ENCODE data around the gene MEST.
"Not testable (repeated sequence)": the region's sequence is repeated elsewhere in the genome, so short reads cannot be mapped to it uniquely, and the experiment has no call there.

Gene MEST, protein sequence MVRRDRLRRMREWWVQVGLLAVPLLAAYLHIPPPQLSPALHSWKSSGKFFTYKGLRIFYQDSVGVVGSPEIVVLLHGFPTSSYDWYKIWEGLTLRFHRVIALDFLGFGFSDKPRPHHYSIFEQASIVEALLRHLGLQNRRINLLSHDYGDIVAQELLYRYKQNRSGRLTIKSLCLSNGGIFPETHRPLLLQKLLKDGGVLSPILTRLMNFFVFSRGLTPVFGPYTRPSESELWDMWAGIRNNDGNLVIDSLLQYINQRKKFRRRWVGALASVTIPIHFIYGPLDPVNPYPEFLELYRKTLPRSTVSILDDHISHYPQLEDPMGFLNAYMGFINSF

DNA sequence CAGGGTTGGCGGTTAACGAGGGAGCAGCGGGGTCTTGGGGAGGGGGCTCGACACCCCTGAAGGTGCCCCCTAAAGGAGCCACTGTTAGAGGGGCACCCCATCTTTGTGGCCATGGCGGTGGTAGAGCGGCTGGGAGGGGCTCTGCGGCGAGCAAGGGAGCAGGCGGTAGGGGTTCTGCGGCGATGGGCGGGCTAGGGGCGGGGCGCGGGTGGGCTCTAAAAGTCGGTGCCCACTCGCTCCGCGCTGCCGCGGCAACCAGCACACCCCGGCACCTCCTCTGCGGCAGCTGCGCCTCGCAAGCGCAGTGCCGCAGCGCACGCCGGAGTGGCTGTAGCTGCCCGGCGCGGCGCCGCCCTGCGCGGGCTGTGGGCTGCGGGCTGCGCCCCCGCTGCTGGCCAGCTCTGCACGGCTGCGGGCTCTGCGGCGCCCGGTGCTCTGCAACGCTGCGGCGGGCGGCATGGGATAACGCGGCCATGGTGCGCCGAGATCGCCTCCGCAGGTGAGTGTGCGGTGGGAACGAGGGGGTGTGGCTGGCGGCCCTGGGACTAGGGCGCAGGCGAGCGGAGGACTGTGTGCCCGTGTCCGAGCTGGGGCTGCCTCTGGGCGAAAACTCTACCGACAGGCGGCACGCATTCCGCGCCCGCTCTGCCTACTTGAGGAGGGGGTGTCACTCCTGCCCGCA is at the start of gene MEST:
Gene MEST, plus strand, starts transcription at position 245 of the 682 bp plus-strand sequence. Its CDS starts 229 bp downstream, at position 474.
- DNase-seq, result no peak

DNA sequence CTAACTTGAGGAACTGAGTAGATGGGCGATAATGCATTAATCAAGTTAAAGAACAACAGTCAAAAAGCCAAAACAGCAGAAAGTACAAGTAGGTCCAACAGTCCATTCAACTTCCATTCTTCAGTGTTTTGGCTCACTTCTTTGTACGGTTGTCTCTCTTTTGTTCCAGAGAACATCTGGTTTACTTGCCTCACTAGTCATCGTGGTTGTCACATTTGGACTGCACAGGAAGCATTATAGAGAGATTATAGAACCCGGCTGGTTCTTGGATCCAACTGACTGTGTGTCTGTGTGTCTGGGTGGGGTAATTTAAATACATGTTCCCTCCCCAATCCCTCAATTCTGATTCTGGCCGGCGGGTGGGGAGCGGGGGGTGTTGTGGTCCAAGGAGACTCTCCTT is 49.3 kb upstream of the MEST start:
- no peak for DNase-seq

DNA sequence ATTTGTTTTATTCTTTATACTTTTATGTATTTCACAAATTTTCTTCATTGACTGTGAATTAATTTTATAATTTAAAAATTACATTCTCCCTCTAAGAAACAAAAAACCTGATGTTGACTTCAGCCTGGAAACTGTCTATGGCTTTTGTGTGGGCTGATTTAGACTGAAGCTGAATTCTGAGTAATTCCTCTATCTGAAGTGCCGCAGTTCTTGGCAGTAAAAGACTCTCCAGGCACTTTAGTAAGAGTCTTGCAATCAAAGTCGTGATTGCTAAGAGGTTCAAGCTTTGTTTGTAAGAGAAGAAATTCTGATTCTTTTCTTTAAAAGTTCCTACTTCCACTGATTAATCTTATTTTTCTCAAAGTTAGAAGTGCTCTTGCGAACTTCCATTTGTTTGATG is 47.7 kb upstream of the MEST start:
- DNase-seq, result no peak

DNA sequence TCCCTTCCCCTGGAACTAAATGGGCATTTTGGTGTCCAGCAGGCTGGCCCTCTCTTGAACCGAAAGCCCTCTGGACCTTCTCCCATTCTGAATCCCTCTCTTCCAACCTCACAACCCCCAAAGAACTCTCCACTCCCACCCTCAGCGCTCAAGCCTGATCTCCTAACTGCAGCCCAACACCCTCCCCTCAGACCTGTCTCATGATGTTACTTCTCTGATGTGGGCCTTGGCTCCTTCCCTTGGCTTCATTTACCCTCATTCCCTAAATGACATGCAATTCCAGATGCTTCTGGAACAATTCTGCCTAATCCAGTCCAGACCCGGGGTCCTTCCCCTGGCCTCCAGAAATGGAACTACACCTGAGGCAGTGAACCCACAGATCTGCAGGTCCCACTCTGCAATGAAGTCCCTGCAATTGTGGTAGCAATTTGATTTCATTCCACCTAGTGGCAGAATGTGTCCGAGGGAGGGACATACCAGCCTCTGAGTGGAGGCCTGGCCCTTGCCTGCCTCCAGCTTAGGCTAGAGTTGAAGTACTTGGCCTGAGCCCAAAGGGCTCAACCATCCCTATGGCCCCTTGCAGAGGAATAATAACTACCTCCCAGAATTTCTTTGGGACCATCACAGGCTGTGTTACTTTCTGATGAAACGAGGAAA is 47.0 kb upstream of the MEST start:
- no peak for DNase-seq

DNA sequence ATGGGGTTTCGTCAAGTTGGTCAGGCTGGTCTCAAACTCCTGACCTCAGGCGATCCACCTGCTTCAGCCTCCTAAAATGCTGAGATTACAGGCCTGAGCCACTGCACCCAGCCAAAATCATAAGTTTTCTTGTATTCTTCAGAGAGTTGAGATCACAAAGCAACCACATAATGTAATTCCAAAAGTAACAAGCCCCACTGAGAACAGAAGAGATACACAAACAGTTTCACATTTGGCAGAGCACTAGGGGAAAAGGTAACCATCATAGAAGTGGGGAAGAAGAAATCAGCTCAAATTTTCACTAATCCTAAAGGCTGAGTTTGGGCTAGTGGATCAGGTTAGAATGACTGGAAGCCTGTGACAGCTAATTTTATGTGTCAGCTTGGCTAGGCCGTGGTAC is 45.6 kb upstream of the MEST start:
- DNase-seq, result no peak

DNA sequence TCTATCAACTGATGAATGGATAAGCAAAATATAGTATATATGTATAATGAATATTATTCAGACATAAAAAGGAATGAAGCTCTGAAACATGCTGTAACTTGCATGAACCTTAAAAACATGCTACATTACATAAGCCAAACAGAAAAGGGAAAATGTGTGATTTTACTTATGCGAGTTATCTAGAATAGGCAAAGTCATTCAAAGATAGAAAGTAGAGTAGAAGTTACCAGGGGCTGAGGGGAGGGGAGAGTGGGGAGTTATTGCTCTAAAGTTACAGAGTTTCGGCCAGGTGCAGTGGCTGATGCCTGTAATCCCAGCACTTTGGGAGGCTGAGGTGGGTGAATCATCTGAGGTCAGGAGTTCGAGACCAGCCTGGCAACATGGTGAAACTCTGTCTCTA is 40.5 kb upstream of the MEST start:
- DNase-seq, result not testable (repeated sequence)

DNA sequence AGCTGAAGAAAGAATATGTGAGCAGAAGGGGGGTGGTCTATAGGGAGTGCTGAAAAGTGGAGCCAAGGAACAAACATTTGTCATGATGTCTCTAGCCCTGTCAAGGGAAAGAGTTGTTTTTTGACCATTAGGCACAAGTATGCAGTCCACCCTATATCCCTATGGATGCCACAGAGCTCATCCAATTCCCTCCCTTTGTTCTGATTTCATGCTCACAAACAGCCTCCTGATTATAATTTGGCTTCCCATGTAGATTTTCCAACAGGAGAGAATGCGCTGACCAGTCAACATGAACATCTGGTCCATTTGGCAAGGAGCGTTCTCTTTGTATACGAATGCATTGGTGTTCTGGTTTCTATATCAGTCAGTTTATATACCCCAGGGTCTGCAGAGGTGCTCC is 38.9 kb upstream of the MEST start:
- no peak for DNase-seq

DNA sequence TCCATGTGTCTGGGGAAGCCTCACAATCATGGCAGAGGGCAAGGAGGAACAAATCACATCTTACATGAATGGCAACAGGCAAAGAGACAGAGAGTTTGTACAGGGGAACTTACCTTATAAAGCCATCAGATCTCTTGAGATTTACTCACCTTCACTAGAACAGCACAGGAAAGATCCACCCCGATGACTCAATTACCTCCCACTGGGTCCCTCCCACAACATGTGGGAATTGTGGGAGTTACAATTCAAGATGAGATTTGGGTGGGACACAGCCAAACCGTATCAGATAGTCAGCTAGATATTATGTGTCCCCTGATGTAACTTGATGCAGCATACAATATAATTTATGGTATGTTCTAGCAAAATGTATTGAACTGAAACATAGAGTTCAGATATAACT is 36.9 kb upstream of the MEST start:
- DNase-seq, result no peak

DNA sequence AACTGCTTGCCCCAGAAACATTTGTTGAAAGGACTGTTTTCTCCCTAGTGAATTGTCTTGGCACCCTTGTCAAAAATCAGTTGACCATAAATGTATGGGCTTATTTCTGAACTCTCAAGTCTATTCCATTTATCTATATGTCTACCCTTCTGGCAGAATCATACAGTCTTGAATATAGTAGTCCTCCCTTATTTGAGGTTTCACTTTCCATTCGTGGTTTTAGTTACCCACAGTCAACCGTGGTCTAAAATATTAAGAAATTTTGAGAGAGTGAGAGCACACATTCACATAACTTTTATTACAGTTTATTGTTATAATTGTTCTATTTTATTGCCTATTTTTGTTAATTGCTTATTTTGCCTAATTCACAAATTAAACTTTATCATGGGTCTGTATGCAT is 33.6 kb upstream of the MEST start:
- DNase-seq, result no peak

DNA sequence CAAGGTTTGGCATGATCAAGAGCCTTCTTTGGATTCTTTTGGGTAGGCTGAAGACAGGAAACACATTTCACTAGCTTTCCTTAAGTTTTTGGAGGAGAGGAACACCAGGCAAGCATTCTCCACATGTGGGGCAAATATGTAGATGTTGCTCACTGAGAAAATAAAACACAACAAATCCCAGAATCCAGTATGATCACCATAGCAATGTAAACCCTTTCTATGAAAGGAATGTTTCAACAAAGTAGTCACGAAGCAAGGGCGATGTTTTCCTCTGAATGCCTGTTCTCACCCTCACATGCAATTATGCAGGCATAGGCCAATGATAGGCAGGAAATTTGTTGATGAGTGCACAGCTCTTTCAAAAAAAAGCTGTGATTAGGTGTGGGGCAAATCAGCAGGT is 30.6 kb upstream of the MEST start:
- no peak for DNase-seq

DNA sequence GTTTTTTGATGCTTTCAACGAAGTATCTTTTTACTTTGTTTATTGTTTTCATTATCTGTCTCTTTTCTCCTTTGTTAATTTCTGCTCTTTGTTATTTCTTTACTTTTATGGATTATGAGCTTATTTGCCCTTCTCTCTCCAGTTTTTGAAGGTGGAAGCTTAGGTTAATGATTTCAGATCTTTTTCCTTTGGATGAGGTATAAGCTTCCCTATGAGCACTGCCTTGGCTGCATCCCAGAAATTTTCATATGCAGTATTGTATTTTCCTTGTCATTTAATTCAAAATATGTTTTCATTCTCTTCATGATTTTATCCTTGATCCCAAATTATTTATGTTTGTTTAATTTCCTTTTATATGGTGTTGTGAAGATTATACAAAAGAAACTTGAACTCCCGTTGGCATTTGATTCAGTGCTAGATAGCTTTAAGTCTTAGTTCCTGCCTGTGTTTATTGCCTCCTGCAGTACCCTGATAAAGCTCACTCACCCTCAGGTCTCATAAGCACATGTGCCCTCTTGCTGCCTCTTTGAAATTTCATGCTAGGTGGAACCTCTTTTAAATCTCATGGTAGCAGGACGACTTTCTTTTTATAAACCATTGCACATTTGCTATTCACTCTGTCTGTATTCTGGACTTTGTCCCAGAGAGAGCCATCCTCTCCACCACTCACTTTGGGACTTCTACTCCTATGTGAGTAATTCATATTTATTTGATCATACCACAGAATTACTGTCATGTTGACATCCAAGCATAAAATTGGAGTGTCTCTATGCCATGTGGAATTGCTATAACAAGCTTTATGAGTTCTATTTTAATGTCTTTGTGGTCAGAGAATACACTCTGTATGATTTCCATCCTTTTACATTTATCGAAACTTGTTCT is 28.1 kb upstream of the MEST start:
- DNase-seq, result no peak

DNA sequence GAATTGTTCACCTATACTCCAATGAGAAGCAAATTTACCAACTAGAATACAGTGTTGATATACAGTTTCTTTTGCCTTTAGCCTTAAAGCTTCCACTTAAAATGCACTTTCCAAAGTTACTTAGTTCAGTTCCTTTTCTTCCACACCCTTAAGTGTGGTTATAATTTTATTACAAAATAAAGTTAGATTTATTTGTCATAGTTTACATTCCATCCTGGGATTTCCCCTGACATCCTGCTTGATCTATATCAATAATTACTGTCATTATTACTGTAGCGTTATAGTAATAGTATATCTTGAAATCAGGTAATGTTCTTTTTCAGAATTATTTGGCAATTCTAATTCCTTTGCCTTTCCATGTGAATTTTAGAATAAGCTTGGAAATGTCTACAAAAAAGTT is 23.3 kb upstream of the MEST start:
- no peak for DNase-seq

DNA sequence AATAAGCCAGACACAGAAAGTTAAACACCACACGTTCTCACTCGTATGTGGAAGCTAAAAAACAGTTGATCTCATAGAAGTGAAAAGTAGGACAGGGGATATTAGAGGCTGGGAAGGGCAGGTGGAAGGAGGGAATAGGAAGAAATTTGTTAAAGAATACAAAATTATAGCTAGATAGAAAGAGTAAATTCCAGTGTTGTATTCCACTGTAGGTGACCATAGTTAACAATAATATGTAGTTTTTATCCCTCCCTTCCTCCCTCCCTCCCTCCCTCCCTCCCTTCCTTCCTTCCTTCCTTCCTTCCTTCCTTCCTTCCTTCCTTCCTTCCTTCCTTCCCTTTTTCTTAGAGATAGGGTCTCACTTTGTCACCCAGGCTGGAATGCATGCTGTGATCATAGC is 19.9 kb upstream of the MEST start:
- no peak for DNase-seq

DNA sequence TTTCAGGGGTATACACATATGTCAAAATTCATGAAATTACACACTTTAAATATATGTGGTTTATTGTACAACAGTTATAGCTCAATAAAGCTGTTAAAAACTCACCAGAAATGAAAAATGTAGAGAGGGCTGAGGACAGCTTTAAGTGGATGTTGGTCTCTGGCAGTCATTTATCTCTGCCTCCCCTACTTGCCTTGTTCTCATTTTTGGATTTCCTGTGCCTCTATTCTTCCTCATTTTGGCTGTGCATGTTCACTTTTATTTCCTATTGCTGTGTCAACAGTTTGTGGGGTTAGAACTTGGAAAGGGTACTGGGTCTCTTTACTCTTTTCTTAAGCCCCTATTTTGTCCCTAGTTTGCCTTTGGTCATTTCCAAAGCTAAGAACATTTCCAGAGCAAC is 18.6 kb upstream of the MEST start:
- no peak for DNase-seq

DNA sequence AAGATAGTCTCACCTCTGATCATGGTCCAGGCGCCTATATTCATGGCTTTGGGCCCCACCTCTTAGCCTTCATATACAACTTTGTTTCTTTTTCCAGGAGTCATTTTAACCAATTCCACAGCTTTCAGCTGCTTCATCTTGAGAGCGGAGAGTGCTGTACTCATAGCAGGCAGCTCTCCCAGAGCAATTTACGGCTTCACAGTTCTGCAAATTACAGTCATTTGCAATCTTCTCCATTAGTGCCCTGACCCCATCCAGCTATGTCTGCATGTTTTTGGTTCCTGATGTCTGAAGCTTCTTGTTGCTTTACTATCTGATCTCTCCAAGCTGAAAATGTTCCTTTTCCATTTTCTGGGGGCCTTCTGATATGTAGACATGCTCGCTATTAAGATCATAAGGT is 18.0 kb upstream of the MEST start:
- no peak for DNase-seq

DNA sequence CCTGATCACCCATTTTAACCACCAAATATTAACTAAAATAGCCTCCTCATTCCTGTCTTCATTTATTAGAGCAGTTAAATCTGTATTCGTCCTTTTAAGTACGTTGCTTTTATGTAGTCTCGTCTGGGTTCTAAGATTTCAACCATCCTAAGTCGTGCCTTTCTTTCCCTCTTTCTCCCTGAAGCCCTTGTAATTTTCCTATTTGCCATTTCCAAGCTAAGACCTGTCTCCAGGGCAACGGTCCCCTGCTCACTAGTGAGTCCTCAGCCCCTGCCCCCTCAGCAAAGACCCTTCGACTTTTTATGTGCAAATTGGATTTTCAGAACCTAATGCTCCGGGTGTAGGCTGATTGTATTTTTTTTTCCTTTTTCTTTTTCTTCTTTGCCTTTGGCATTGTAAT is 16.1 kb upstream of the MEST start:
- DNase-seq, result no peak

DNA sequence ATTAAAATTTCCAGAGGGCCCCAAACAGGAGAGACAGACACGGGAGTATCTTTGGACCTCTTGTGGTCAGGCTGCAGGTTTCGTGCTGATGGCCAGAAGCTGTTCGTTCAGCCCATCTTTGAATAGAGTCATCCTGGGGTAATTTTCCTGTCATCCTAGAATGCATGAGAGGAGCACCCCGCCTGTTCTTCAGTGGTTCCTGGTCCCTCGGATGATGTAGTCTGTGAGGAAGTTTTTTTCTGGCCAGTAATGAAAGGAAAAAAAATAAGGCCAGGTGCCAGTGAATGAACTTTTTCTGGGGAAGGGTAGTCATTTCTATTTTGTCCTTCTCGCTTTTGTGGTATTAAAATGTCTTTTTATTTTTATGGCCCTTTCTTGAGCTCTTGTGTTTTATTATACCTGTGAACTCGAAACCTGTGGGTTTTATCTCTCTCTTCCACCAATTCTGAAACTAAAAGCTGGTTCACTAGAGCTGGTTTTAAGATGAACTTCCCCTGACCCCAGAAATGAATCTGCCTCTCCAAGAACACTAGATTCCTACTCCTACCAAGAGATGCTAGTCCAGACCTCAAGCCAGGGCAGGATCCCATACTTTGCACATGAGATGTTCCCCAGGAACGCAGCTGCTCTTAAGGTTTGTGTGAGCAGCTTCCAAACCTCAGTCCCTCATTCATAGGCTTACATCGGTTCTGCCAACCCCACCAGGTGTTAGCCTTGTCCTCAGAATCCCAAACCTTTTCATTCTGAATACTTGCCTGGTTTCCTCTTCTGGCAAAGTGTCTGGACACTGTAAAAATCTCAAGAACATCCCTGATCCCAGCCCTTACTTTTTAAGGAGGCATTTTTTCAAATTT is 15.4 kb upstream of the MEST start:
- DNase-seq, result no peak

DNA sequence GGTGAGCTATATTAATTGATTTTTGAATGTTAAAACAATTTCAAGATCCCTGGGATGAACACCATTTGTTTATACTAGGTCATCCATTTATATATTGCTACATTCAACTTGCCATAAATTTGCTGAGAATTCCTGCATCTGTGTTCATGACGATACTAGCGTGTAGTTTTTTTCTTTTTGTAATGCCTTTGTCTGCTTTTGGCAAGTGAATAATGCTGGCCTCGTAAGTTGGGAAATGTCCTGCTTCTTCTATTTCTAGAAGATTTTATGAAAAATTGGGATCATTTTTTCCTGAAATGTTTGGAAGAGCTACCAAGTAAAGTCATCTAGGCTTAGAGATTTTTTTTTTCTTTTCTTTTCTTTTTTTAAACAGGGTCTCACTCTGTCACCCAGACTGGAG is 12.9 kb upstream of the MEST start:
- DNase-seq, result no peak

DNA sequence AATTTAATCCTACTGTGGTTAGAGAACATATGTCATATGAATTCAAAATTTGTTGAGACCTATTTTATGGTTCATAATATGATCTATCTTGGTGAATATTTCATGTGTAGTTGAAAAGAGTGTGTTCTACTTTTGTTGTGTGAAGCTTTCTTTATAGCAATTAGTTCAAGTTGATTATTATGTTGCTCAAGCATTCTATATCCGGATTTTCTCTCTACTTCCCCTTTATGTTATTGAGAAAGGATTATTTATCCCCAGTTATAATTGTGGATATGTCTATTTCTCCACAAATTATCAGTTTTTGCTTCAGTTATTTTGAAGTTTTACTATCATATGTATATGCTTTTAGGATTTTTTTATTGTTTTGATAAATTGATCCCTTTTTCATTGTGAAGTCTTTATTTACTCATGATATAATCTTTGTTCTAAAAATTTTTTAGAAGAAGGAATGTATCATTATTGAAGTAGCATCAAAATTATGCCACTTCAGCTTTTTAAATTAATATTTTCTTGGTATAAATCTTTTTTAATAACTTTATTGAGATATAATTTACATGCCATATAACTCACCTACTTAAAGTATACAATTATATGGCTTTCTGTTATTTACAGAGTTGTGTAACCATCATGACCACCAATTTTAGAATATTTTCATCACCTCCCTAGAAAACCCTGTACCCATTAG is 12.0 kb upstream of the MEST start:
- DNase-seq, result no peak

DNA sequence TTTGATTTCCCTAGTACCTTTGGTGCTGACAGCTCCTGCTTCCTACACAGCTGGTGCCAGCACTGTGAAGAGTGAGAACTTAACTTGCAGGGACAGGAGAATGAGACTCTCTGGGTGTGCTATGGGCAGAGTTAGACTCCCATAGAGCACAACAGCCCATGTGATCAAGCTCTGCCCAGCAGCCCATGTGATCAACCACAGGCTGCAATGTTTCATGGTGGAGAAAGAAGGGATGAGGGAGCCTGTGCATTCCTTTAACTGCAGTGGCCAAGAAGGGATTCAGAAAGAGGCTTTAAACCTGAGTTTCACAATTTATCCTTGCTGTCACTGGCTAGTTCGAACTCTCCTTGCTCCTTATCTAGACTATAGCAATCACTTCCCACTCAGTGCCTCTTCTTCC is 10.0 kb upstream of the MEST start:
- no peak for DNase-seq

DNA sequence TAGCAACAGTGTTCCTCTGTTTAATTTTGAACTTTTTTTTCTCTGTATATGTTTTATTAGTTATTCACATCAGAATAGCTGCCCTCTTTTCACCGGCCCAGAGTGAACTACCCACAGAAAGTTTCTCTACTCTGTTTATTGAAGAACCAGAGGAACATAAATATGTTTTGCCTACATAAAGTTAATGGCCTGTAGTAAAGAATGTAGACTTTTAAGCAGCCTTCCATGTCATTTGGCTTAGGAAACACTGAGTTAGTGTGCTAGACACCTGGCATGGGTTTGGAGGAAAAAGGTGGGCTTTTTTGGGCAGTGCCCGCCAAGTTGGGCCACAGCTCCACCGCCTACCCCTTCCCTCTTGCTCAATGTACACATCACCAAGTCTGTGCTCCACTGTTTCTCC is 8.9 kb upstream of the MEST start:
- DNase-seq, result no peak

DNA sequence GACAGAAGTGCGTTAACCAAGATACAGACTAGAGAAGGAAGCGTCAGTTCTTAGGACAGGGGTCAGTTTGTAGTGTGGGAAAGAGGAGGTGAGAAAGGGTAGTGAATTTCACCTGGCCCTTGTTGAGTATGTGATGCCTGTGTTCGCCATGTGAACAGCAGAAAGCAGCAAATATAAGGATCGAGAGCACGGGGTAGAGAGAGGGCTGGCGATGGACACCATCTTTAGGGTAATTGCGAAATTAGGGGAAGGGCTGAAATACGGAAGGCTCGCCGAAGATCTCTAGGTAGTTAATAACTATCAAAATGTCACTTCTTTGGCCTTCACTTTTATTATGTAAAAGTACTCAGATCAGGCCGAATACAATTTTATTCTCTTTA is 6.2 kb upstream of the MEST start:
- no peak for DNase-seq
